ENCODE results near the gene PTGES2.

DNA sequence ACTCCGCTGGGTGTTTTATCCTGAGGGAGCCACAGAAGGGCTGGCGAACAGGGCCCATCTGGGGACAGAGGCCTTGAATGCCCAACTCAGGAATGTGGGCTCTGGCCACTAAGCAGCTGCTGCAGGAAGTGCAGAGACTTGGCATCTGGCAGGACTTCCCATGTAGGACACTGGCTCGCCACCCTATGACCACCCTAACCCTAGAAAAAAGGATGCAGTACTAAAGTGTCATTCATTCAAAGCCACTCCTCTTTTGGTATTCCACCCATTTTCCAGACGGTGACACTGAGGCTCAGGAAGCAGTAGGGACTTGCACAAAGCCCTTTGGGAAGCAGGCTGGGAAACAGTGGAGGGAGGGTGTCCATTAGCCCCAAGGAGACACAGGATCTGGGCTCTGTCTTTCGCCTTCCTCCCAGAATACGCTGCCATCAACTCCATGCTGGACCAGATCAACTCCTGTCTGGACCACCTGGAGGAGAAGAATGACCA is 35.5 kb upstream of the PTGES2 start:
- TF ChIP-seq, protein P1, sequence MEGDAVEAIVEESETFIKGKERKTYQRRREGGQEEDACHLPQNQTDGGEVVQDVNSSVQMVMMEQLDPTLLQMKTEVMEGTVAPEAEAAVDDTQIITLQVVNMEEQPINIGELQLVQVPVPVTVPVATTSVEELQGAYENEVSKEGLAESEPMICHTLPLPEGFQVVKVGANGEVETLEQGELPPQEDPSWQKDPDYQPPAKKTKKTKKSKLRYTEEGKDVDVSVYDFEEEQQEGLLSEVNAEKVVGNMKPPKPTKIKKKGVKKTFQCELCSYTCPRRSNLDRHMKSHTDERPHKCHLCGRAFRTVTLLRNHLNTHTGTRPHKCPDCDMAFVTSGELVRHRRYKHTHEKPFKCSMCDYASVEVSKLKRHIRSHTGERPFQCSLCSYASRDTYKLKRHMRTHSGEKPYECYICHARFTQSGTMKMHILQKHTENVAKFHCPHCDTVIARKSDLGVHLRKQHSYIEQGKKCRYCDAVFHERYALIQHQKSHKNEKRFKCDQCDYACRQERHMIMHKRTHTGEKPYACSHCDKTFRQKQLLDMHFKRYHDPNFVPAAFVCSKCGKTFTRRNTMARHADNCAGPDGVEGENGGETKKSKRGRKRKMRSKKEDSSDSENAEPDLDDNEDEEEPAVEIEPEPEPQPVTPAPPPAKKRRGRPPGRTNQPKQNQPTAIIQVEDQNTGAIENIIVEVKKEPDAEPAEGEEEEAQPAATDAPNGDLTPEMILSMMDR (IDR thresholded peaks at IDR 0.05; ENCODE audit: low read depth, low read length) = no peak
- TF ChIP-seq EZH2phosphoT487 (IDR thresholded peaks at IDR 0.05; ENCODE audit: low read depth) = no peak

Measured in OCI-LY3 (cell line).